CD8-positive, alpha-beta memory T cell (primary cell): Measurements from ENCODE around the gene PTPN18. TPM values are rescaled to one million over a fixed set of nuclear protein-coding genes. Genes with fewer than 3 reads are reported as not detected.
A peak's percentile ranks its signal among the peaks of the same experiment; 100 is the strongest.

Experiments used
- CTCF ChIA-PET: fragments of 350-600 bp; sonication (Branson Sonifier 250); formaldehyde crosslinking; loops from one replicate; lab custom pipeline; 2021; ENCODE audit warnings: antibody characterized with exemption; lab: Charles Lee
- POLR2A ChIA-PET: fragments of 350-600 bp; sonication (Branson Sonifier 250); formaldehyde crosslinking; loops from one replicate; lab custom pipeline; 2021; ENCODE audit warnings: antibody characterized with exemption; lab: Charles Lee
- DNase-seq, 5 donors: peaks; one replicate each; pipeline versions ENCODE4 v3.0.0 to v3.0.0-alpha.2; 2020 to 2022; ENCODE audit warnings: mixed read lengths in 1 of 5
- H3K27ac ChIP-seq: one replicate; pipeline ENCODE4 v1.7.0; 2013; ENCODE audit warnings: low read depth, mild to moderate bottlenecking, low read length, moderate library complexity
- H3K27me3 ChIP-seq: 2 replicates; pipeline ENCODE4 v1.7.0; 2013; ENCODE audit warnings: low read length, mild to moderate bottlenecking; ENCODE audit not compliant: insufficient read depth, poor library complexity, severe bottlenecking
- H3K36me3 ChIP-seq: 2 replicates; pipeline ENCODE4 v1.7.0; 2013; ENCODE audit warnings: mild to moderate bottlenecking, low read length, moderate library complexity; ENCODE audit not compliant: insufficient read depth
- H3K4me1 ChIP-seq: 2 replicates; pipeline ENCODE4 v1.7.0; 2013; ENCODE audit warnings: mild to moderate bottlenecking, low read length, moderate library complexity; ENCODE audit not compliant: insufficient read depth
- H3K4me3 ChIP-seq: 2 replicates; pipeline ENCODE4 v1.7.0; 2013; ENCODE audit warnings: mild to moderate bottlenecking, low read length
- H3K9me3 ChIP-seq: 2 replicates; pipeline ENCODE4 v1.7.0; 2013; ENCODE audit warnings: mild to moderate bottlenecking, low read length
- H3K27ac Mint-ChIP-seq, 8 donors: one replicate each; pipeline ENCODE4 v1.8.0; 2020 to 2021; ENCODE audit warnings: mixed read lengths in 8 of 8, mild to moderate bottlenecking in 6 of 8, inconsistent platforms in 3 of 8, moderate library complexity in 3 of 8
- H3K27me3 Mint-ChIP-seq, 2 donors: one replicate each; pipeline ENCODE4 v1.8.0; 2020 to 2021; ENCODE audit warnings: mixed read lengths in 2 of 2, mild to moderate bottlenecking in 1 of 2, moderate library complexity in 1 of 2
- H3K36me3 Mint-ChIP-seq, 3 donors: one replicate each; pipeline ENCODE4 v1.8.0; 2020 to 2021; ENCODE audit warnings: mixed read lengths in 3 of 3, inconsistent platforms in 1 of 3, mild to moderate bottlenecking in 1 of 3
- H3K4me1 Mint-ChIP-seq, 3 donors: one replicate each; pipeline ENCODE4 v1.8.0; 2020 to 2021; ENCODE audit warnings: mixed read lengths in 3 of 3, inconsistent platforms in 1 of 3, mild to moderate bottlenecking in 1 of 3
- H3K4me3 Mint-ChIP-seq, 7 donors: one replicate each; pipeline ENCODE4 v1.8.0; 2020 to 2021; ENCODE audit warnings: mixed read lengths in 7 of 7, mild to moderate bottlenecking in 6 of 7, moderate library complexity in 4 of 7, inconsistent platforms in 2 of 7
- H3K9me3 Mint-ChIP-seq, 5 donors: one replicate each; pipeline ENCODE4 v1.8.0; 2020 to 2022; ENCODE audit warnings: mixed read lengths in 5 of 5, mild to moderate bottlenecking in 3 of 5, moderate library complexity in 2 of 5, inconsistent platforms in 1 of 5
- polyA plus RNA-seq: library from polyadenylated mRNA; unstranded; fragments of 300-500 nt; fragmentation: Illumina TruSeq; gene quantifications from one replicate; pipeline ENCODE4 v1.2.3, GENCODE V29; 2021
- total RNA-seq, 2 experiments: library from RNA; stranded (reverse); gene quantifications; one replicate each; pipeline ENCODE4 v1.2.3, GENCODE V29; 2021

Gene PTPN18
- total and polyA plus RNA-seq, 3 experiments from 2014 or later = 55.1 to 77.7 (median 60.0) TPM

DNA sequence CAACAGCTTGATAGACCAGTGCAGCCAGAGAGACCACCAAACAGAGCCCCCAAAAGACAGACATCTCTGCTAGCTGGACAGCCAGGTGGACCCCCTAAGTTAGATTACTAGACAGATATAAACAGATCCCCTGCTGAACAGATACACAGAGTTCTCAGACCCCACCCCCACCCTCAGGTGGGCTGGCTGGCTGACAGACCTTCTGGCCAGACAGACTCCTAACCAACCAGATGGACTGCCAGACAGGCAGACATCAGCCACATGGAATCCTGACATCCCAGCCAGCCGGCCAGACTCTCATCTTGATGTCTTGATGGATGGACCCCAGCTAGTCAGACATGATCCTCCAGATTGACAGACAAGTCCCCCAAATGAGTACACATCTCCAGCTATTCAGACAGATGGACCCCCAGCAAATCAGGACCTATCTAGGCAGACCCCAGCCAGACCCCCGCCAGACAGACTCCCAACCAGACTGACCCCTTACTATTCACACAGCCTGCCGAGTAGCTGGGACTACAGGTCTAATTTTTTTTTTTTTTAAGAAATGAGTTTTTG, 18.0 kb downstream of the PTPN18 start:
- Histone ChIP-seq H3K4me1 (peaks cover 39% of the 10 kb centered on the region), H3K9me3 (no peaks in the 10 kb centered on the region), H3K4me3 (no peak overlapping the region), H3K36me3 (no peaks in the 10 kb centered on the region), H3K27me3 (no peaks in the 10 kb centered on the region), H3K27ac (no peak overlapping the region)
- peak overlapping the region; percentile 57 to 93 (median 86) for H3K27ac Mint-ChIP-seq
- DNase-seq = no peak
- no peaks in the 10 kb centered on the region for H3K27me3 Mint-ChIP-seq
- peaks cover 5 to 27% (median 7%) of the 10 kb centered on the region in 3 donors for H3K36me3 Mint-ChIP-seq
- no peaks in the 10 kb centered on the region for H3K9me3 Mint-ChIP-seq
- ChIA-PET POLR2A (interaction anchor here (0.5 to 1.9 kb wide), 2 partner anchors 10 to 32 kb away, joined by 3 to 17 read pairs; partner anchors contain the start of gene IMP4), CTCF (interaction anchor here (1.0 to 1.5 kb wide), 5 partner anchors 9 to 193 kb away, joined by 3 to 7 read pairs (median 4); partner anchors contain the start of genes MZT2B and SMPD4)
- H3K4me3 Mint-ChIP-seq = peak overlapping the region in 6 of 7 donors; percentile 79 to 97 (median 94)
- H3K4me1 Mint-ChIP-seq = peaks cover 61 to 89% (median 86%) of the 10 kb centered on the region in 3 donors

DNA sequence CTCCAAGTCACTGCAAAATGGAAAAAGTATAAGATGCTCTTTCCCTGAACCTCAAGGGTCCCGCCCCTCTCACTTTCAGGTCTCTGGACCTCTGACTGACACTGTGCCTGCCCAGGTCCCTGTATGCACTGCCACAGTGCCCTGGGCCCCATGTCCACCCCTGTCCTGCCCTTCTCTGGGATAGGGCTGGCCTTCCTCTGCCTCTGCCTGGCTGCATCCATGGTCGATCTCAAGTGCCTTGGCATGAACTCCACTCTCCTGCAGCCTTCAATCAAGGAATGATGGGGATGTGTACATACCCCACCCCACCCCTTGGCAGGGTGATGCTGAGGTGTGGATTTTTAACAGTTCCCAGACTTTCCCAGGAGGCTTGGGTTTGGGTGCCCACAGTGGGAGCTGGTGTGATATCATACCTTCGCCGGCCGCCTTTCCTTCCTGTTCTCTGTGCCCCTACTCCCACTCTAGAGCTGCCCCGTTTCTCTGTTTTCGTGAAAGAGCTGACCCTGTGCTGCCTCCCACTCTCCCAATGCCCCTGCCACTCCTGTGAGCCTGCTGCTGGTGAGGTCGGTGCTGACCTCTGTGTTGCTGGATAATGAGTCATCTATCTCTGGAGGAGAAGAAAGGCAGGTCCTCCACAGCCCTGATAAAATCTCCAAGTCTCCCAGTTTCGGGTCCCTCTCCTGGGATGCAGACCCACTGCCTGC, 18.9 kb downstream of the PTPN18 start:
- Mint-ChIP-seq H3K4me1 (peaks cover 68 to 94% (median 92%) of the 10 kb centered on the region in 3 donors), H3K9me3 (no peaks in the 10 kb centered on the region), H3K27ac (peak overlapping the region in 6 of 8 donors; percentile 13 to 91 (median 58)), H3K4me3 (peak overlapping the region in 6 of 7 donors; percentile 37 to 97 (median 68)), H3K36me3 (peaks cover 5 to 31% (median 7%) of the 10 kb centered on the region in 3 donors), H3K27me3 (no peaks in the 10 kb centered on the region)
- Histone ChIP-seq H3K27me3 (no peaks in the 10 kb centered on the region), H3K4me1 (peaks cover 42% of the 10 kb centered on the region), H3K9me3 (no peaks in the 10 kb centered on the region), H3K27ac (no peak overlapping the region), H3K4me3 (no peak overlapping the region), H3K36me3 (no peaks in the 10 kb centered on the region)
- ChIA-PET POLR2A (interaction anchor here (0.5 kb wide), 1 partner anchor 9 kb away, joined by 3 read pairs; no protein-coding TSS in a partner anchor), CTCF (interaction anchor here (1.1 kb wide), 1 partner anchor 30 kb away, joined by 3 read pairs; no protein-coding TSS in a partner anchor)
- DNase-seq = no peak

DNA sequence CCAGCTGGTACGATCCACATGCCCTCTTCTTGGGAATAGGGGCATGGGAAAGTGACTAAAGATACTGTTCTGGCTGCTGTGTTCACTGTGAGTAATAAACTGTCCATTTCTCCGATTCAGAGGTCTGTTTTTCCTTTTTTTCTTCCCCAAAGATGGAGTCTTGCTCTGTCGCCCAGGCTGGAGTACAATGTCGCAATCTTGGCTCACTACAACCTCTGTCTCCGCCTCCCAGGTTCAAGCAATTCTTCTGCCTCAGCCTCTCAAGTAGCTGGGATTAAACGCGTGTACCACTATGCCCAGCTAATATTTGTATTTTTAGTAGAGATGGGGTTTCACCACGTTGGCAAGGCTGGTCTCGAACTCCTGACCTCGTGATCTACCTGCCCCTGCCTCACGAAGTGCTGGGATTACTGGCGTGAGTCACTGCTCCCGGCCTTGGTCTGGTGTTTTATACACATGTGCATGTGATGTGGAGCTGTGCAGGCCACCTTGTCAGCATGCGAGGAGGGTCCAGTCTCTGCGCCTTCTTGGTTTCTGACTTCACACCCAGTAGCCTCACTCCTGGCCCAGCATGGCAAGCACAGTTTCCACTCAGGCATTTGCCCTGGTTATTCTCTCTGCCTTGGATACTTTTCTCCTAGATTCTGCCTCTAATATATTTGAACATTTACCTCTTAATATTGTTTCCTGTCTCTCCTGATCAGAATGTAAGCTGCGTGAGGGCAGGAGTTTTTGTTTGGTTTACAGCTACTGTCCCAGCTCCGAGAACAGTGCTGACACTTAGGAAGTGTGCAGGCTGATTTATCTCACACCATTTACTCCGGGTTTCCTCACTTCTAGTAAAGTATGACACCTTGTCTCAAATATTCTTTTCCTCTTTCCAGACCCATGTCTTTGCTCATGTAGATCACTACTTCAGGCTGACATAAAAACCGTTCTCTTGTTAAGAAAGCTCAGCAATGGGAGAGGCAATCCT, 19.7 kb downstream of the PTPN18 start:
- H3K4me1 ChIP-seq = peaks cover 40% of the 10 kb centered on the region
- no peaks in the 10 kb centered on the region for H3K27me3 Mint-ChIP-seq
- ChIA-PET POLR2A (no interaction called here), CTCF (no interaction called here)
- no peaks in the 10 kb centered on the region for H3K27me3 ChIP-seq
- peak overlapping the region; percentile 28 to 96 (median 58) for H3K27ac Mint-ChIP-seq
- peak overlapping the region in 3 of 7 donors; percentile 28 to 92 (median 48) for H3K4me3 Mint-ChIP-seq
- peaks cover 66 to 94% (median 92%) of the 10 kb centered on the region in 3 donors for H3K4me1 Mint-ChIP-seq
- no peak for DNase-seq
- no peak overlapping the region for H3K4me3 ChIP-seq
- peaks cover 5 to 37% (median 7%) of the 10 kb centered on the region in 3 donors for H3K36me3 Mint-ChIP-seq
- H3K36me3 ChIP-seq = no peaks in the 10 kb centered on the region
- H3K27ac ChIP-seq = no peak overlapping the region
- H3K9me3 Mint-ChIP-seq = no peaks in the 10 kb centered on the region
- no peaks in the 10 kb centered on the region for H3K9me3 ChIP-seq

DNA sequence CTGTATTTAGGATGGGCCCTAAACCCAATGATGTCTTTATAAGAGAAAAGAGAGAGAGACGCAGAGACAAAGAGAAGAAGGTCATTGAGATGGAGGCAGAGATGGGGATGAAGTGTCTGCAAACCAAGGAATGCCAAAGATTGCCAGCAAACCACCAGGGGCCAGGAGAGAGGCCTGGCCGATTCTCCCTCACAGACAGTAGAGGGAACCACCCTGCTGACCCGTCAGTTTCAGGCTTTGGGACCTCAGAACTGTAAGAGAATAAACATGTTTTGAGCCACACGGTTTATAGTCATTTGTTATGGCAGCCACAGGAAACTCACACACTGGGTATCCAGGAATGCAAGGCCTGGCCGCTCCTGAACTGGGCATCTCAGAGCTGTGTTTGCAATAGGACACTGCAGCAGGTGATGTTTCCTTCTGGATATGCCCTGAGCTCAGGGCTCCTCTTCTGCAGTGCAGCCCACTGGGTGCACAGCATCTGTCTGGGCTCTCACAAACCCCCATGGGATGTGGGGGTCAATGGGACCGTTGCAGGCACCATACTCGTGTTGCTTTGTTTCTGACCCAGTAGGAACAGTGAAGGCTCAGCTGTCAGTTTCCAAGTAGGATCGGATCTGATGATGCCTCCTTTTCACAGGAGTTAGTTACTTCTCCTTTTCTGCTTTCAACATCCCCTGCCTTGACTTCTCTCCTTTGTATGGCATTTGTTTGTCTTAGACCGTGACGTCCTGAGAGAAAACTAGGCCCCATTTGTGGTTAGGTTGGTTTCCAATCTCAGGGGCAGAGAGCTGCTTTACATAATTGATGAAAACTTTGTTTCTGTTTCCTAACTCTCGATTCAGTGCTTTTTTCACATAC, 20.8 kb downstream of the PTPN18 start:
- no peaks in the 10 kb centered on the region for H3K36me3 ChIP-seq
- H3K9me3 ChIP-seq = no peaks in the 10 kb centered on the region
- H3K27me3 ChIP-seq = no peaks in the 10 kb centered on the region
- no peak overlapping the region for H3K27ac ChIP-seq
- H3K36me3 Mint-ChIP-seq = peaks cover 5 to 45% (median 10%) of the 10 kb centered on the region in 3 donors
- CTCF ChIA-PET = interaction anchor here (1.4 to 2.2 kb wide), 2 partner anchors 9 to 34 kb away, joined by 4 to 10 read pairs; partner anchors contain the start of gene IMP4
- H3K4me1 Mint-ChIP-seq = peaks cover 59 to 86% (median 83%) of the 10 kb centered on the region in 3 donors
- no peaks in the 10 kb centered on the region for H3K9me3 Mint-ChIP-seq
- peak overlapping the region; percentile 33 to 96 (median 58) for H3K27ac Mint-ChIP-seq
- no peak for DNase-seq
- POLR2A ChIA-PET = interaction anchor here (1.1 kb wide), 1 partner anchor 34 kb away, joined by 3 read pairs; the partner anchor contains the start of gene IMP4
- H3K27me3 Mint-ChIP-seq = no peaks in the 10 kb centered on the region
- H3K4me1 ChIP-seq = peaks cover 30% of the 10 kb centered on the region
- H3K4me3 ChIP-seq = no peak overlapping the region
- H3K4me3 Mint-ChIP-seq = peak overlapping the region in 3 of 7 donors; percentile 17 to 92 (median 43)

DNA sequence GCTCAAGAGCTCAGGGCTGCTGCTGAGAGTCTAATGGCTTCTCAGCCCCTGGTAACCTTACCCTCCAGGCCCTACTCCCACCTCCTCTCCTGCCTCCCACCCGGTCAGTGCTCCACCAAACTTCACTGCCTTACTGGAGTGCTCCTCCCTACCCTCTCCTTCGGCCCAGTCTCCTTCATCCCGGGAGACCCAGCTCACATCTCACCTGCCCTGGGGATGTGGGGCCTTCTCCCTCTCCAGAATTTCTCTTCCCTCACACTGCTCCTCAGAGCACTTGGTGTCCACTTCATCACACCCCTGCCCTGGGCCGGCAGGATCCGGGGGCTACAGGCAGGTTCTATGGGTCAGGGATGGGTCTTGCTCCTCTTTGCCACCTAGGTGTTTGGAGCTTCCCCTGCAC, 21.6 kb downstream of the PTPN18 start:
- Histone ChIP-seq H3K27me3 (no peaks in the 10 kb centered on the region), H3K4me3 (no peak overlapping the region), H3K9me3 (no peaks in the 10 kb centered on the region), H3K27ac (no peak overlapping the region), H3K36me3 (no peaks in the 10 kb centered on the region), H3K4me1 (peaks cover 30% of the 10 kb centered on the region)
- Mint-ChIP-seq H3K4me1 (peaks cover 58 to 81% (median 79%) of the 10 kb centered on the region in 3 donors), H3K9me3 (no peaks in the 10 kb centered on the region), H3K27me3 (no peaks in the 10 kb centered on the region), H3K36me3 (peaks cover 5 to 49% (median 12%) of the 10 kb centered on the region in 3 donors), H3K4me3 (peak overlapping the region in 2 of 7 donors; percentile 67 to 69), H3K27ac (peak overlapping the region in 7 of 8 donors; percentile 29 to 96 (median 47))
- no peak for DNase-seq
- ChIA-PET POLR2A (interaction anchor here (1.1 kb wide), 1 partner anchor 35 kb away, joined by 3 read pairs; the partner anchor contains the start of gene IMP4), CTCF (interaction anchor here (1.3 to 2.2 kb wide), 3 partner anchors 8 to 35 kb away, joined by 4 to 10 read pairs (median 4); partner anchors contain the start of genes IMP4 and PTPN18)

DNA sequence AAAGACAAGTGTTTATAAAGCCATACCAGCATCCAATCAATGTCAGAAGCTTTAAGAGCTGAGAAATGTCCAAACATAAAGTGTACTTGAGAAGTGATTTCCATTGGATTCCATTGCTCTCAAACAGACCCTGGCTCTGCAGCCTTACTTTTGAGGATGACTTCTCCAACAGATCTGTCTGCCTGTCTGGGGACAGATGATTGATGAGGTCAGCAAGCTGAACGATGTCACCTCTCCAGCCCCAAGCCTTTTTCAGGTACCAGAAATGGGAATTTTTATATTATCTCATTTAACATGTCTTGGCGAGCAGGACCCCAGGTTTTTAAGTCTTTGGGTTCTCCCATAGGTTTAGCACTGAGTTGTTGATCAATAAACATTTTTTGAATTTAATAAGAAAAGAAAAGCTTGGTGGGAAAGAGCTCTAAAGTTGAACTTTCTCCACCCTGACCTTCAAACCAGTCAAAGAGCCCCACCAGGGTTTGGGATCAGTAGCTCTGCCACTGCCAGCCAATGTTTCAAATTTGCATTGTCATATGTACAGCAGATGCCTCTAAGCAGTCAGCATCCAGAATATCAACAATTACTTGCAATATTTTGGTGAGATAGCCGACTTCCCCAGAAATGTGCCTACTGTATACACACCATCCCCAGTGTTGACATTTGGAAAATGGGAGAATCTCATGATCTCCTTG, 22.5 kb downstream of the PTPN18 start:
- POLR2A ChIA-PET = interaction anchor here (2.4 kb wide), 1 partner anchor 36 kb away, joined by 8 read pairs; the partner anchor contains the start of gene IMP4
- Mint-ChIP-seq H3K4me1 (peaks cover 52 to 74% (median 74%) of the 10 kb centered on the region in 3 donors), H3K27ac (peak overlapping the region in 4 of 8 donors; percentile 11 to 81 (median 36)), H3K36me3 (peaks cover 5 to 52% (median 18%) of the 10 kb centered on the region in 3 donors), H3K4me3 (no peak overlapping the region), H3K27me3 (no peaks in the 10 kb centered on the region), H3K9me3 (no peaks in the 10 kb centered on the region)
- no peak overlapping the region for H3K27ac ChIP-seq
- H3K9me3 ChIP-seq = no peaks in the 10 kb centered on the region
- H3K4me1 ChIP-seq = peaks cover 24% of the 10 kb centered on the region
- no peaks in the 10 kb centered on the region for H3K36me3 ChIP-seq
- H3K27me3 ChIP-seq = no peaks in the 10 kb centered on the region
- no peak overlapping the region for H3K4me3 ChIP-seq
- CTCF ChIA-PET = interaction anchor here (1.3 to 2.2 kb wide), 2 partner anchors 23 to 36 kb away, joined by 4 to 10 read pairs; partner anchors contain the start of genes IMP4 and PTPN18
- no peak for DNase-seq
